Endodermal cell (in vitro differentiated cells): Measurements from ENCODE around the gene PFDN2. TPM values are rescaled to one million over a fixed set of nuclear protein-coding genes. Genes with fewer than 3 reads are reported as not detected.

Source experiments
- DNase-seq: peaks from one replicate; pipeline ENCODE4 v3.0.0-alpha.2; 2017
- H3K27ac ChIP-seq: 2 replicates; pipeline ENCODE4 v1.5.1; 2013; ENCODE audit warnings: mild to moderate bottlenecking, low read depth, low read length, moderate library complexity
- H3K27me3 ChIP-seq: 2 replicates; pipeline ENCODE4 v1.6.1; 2013; ENCODE audit warnings: mild to moderate bottlenecking, low read length, moderate library complexity; ENCODE audit not compliant: insufficient read depth, control insufficient read depth, poor library complexity, severe bottlenecking
- H3K36me3 ChIP-seq: 2 replicates; pipeline ENCODE4 v1.7.0; 2013; ENCODE audit warnings: mild to moderate bottlenecking, low read length, moderate library complexity; ENCODE audit not compliant: control insufficient read depth, insufficient read depth
- H3K4me1 ChIP-seq: one replicate; pipeline ENCODE4 v1.7.0; 2013; ENCODE audit warnings: low read length; ENCODE audit not compliant: control insufficient read depth, insufficient read depth
- H3K4me3 ChIP-seq: 2 replicates; pipeline ENCODE4 v1.5.1; 2013; ENCODE audit warnings: mild to moderate bottlenecking, low read length, moderate library complexity
- H3K9ac ChIP-seq: 2 replicates; pipeline ENCODE4 v1.6.1; 2013; ENCODE audit warnings: mild to moderate bottlenecking, low read length, moderate library complexity; ENCODE audit not compliant: poor library complexity, severe bottlenecking; ENCODE audit errors: extremely low read depth
- H3K9me3 ChIP-seq: 2 replicates; pipeline ENCODE4 v1.6.1; 2013; ENCODE audit warnings: mild to moderate bottlenecking, low read length, moderate library complexity; ENCODE audit not compliant: control insufficient read depth
- H3K27ac Mint-ChIP-seq: 2 replicates; pipeline ENCODE4 v1.8.0; 2020; ENCODE audit warnings: mixed read lengths
- H3K27me3 Mint-ChIP-seq: 2 replicates; pipeline ENCODE4 v1.8.0; 2021; ENCODE audit warnings: mild to moderate bottlenecking, mixed read lengths; ENCODE audit not compliant: insufficient read depth
- H3K36me3 Mint-ChIP-seq: 2 replicates; pipeline ENCODE4 v1.8.0; 2020; ENCODE audit warnings: low read depth, mixed read lengths
- H3K4me1 Mint-ChIP-seq: 2 replicates; pipeline ENCODE4 v1.8.0; 2020; ENCODE audit warnings: mixed read lengths
- H3K4me3 Mint-ChIP-seq: 2 replicates; pipeline ENCODE4 v1.8.0; 2020; ENCODE audit warnings: mild to moderate bottlenecking, moderate library complexity, mixed read lengths
- H3K9me3 Mint-ChIP-seq: 2 replicates; pipeline ENCODE4 v1.8.0; 2020; ENCODE audit warnings: mild to moderate bottlenecking, mixed read lengths
- CTCF ChIP-seq: fragments of 200-600 bp; sonication (generic); conservative IDR thresholded peaks from 2 replicates; pipeline ENCODE4 v1.5.0; 2021; ENCODE audit warnings: antibody characterized with exemption, mild to moderate bottlenecking
- WGBS, 2 experiments: methylation state at CpG; one replicate each; pipeline versions ENCODE4 v1.1.5 to v1.1.7; 2013; ENCODE audit warnings: missing lambda C conversion rate in 2 of 2, mixed read lengths in 1 of 2; ENCODE audit not compliant: insufficient coverage in 1 of 2, insufficient read length in 1 of 2; 5-methylcytosine and 5-hydroxymethylcytosine counted together
- total RNA-seq, 2 donors: library from RNA; stranded (reverse); fragmentation: NEBNext Ultra II Directional in 1 of 2; extraction: Animal tissue kit (Norgen Biotek cat#: 25700) in 1 of 2; gene quantifications; 2 replicates in 1 of 2; 3 replicates in 1 of 2; pipeline ENCODE4 v1.2.1, GENCODE V29; 2021

PFDN2 gene
- total RNA-seq, 2 donors from 2014 or later: 62.9 to 95.7 TPM

- H3K4me1 Mint-ChIP-seq: peaks cover 4% of the 10 kb centered on the region
- Histone ChIP-seq H3K27me3 (peaks cover 10% of the 10 kb centered on the region), H3K4me1 (no peaks in the 10 kb centered on the region), H3K36me3 (peaks cover 24% of the 10 kb centered on the region), H3K27ac (no peak overlapping the region), H3K9me3 (no peaks in the 10 kb centered on the region), H3K4me3 (peak overlapping the region; percentile 82), H3K9ac (peak overlapping the region; percentile 78)
- peaks cover 8% of the 10 kb centered on the region for H3K27me3 Mint-ChIP-seq
- peak; percentile 31 for DNase-seq
- H3K36me3 Mint-ChIP-seq: peaks cover 24% of the 10 kb centered on the region
- H3K27ac Mint-ChIP-seq: peak overlapping the region; percentile 24
- H3K4me3 Mint-ChIP-seq: peak overlapping the region; percentile 72
- 91 to 98% methylated on average over 4 to 9 of the region's 9 CpGs for WGBS, 2 experiments
- TF ChIP-seq CTCF: no peak
- H3K9me3 Mint-ChIP-seq: no peaks in the 10 kb centered on the region
Measured at GRCh38 chr1:161099090-161099802, 18.6 kb downstream of the PFDN2 start.

GRCh38 chr1:161098210-161099068 lies 19.4 kb downstream of the PFDN2 start, which contains the start of gene KLHDC9:
Gene KLHDC9, plus strand, starts transcription at chr1:161098361. Its CDS starts 175 bp downstream, at chr1:161098536.
- Mint-ChIP-seq H3K27me3 (peaks cover 8% of the 10 kb centered on the region), H3K27ac (peak within 1 kb of the TSS; percentile 89), H3K4me1 (peaks cover 4% of the 10 kb centered on the region), H3K36me3 (peaks cover 24% of the 10 kb centered on the region), H3K4me3 (peak within 1 kb of the TSS; percentile 72), H3K9me3 (no peaks in the 10 kb centered on the region)
- TF ChIP-seq CTCF: peak; percentile 56
- H3K27ac ChIP-seq: no peak within 1 kb of the TSS
- H3K9ac ChIP-seq: peak within 1 kb of the TSS; percentile 78
- peak; percentile 98 for DNase-seq
- peak within 1 kb of the TSS; percentile 82 for H3K4me3 ChIP-seq
- no peaks in the 10 kb centered on the region for H3K4me1 ChIP-seq
- H3K36me3 ChIP-seq: peaks cover 24% of the 10 kb centered on the region
- peaks cover 10% of the 10 kb centered on the region for H3K27me3 ChIP-seq
- 3 to 11% methylated on average over 29 to 71 of the region's 71 CpGs for WGBS, 2 experiments
- H3K9me3 ChIP-seq: no peaks in the 10 kb centered on the region

GRCh38 chr1:161096530-161096929 lies 21.3 kb downstream of the PFDN2 start:
- peaks cover 16% of the 10 kb centered on the region for H3K36me3 ChIP-seq
- H3K9ac ChIP-seq: no peak overlapping the region
- peaks cover 4% of the 10 kb centered on the region for H3K4me1 Mint-ChIP-seq
- no peak for TF ChIP-seq CTCF
- H3K9me3 Mint-ChIP-seq: no peaks in the 10 kb centered on the region
- no peak overlapping the region for H3K4me3 ChIP-seq
- peaks cover 16% of the 10 kb centered on the region for H3K36me3 Mint-ChIP-seq
- H3K9me3 ChIP-seq: no peaks in the 10 kb centered on the region
- H3K27me3 Mint-ChIP-seq: peaks cover 10% of the 10 kb centered on the region
- no peak overlapping the region for H3K27ac Mint-ChIP-seq
- H3K4me1 ChIP-seq: no peaks in the 10 kb centered on the region
- no peak overlapping the region for H3K4me3 Mint-ChIP-seq
- no peak for DNase-seq
- H3K27ac ChIP-seq: no peak overlapping the region
- 78 to 81% methylated on average over 1 of the region's 1 CpG for WGBS, 2 experiments
- H3K27me3 ChIP-seq: peaks cover 10% of the 10 kb centered on the region
